Tibial artery (tissue), 4 donors: Measurements from ENCODE around the gene MAP1A.
A peak's percentile ranks its signal among the peaks of the same experiment; 100 is the strongest.

Source experiments
- DNase-seq, 2 donors: peaks; one replicate each; pipeline ENCODE4 v3.0.0-alpha.2; 2019
- H3K27ac ChIP-seq, 2 donors: fragments of 200-600 bp; sonication (generic) in 1 of 2; 1 replicate in 1 of 2; 2 replicates in 1 of 2; pipeline ENCODE4 v1.5.1; 2018 to 2019; ENCODE audit warnings: mild to moderate bottlenecking in 1 of 2
- H3K27me3 ChIP-seq, 2 donors: fragments of 200-600 bp; sonication (generic) in 1 of 2; one replicate each; pipeline versions ENCODE4 v1.5.1 to v1.6.0; 2016 to 2019
- H3K36me3 ChIP-seq, 3 donors: fragments of 200-600 bp; sonication (generic) in 2 of 3; one replicate each; pipeline ENCODE4 v1.5.1; 2016 to 2019; ENCODE audit warnings: mild to moderate bottlenecking in 2 of 3
- H3K4me1 ChIP-seq, 4 donors: fragments of 200-600 bp; sonication (generic) in 2 of 4; 1 replicate in 3 of 4; 2 replicates in 1 of 4; pipeline ENCODE4 v1.5.1; 2016 to 2019
- H3K4me3 ChIP-seq, 2 donors: fragments of 200-600 bp; sonication (generic) in 1 of 2; 1 replicate in 1 of 2; 2 replicates in 1 of 2; pipeline ENCODE4 v1.5.1; 2018 to 2019; ENCODE audit warnings: mild to moderate bottlenecking in 2 of 2
- H3K9me3 ChIP-seq, 3 donors: fragments of 200-600 bp; sonication (generic) in 1 of 3; one replicate each; pipeline ENCODE4 v1.5.1; 2016 to 2019
- CTCF ChIP-seq, 2 experiments: fragments of 200-600 bp in 1 of 2; fragments of 450-650 bp in 1 of 2; IDR thresholded peaks; one replicate each; pipeline ENCODE4 v1.5.1; 2017 to 2019; ENCODE audit warnings: antibody characterized with exemption in 2 of 2, mild to moderate bottlenecking in 1 of 2, moderate library complexity in 1 of 2
- intact Hi-C: fragments of 100-400 bp; cut with DNase I; formaldehyde crosslinking; loops from one replicate; pipeline ENCODE4 v1.15.0; 2023; ENCODE audit warnings: low total_unique reads

MAP1A gene

GRCh38 chr15:43518197-43518761 is 871 bp downstream of the MAP1A start:
- DNase-seq, result no peak
- Histone ChIP-seq H3K4me3 (peak overlapping the region; percentile 59 to 61), H3K27me3 (no peaks in the 10 kb centered on the region), H3K27ac (peak overlapping the region; percentile 76 to 80), H3K36me3 (peaks cover 27 to 35% (median 29%) of the 10 kb centered on the region in 3 donors), H3K4me1 (peaks cover 0 to 31% (median 23%) of the 10 kb centered on the region in 4 donors), H3K9me3 (no peaks in the 10 kb centered on the region)
- TF ChIP-seq CTCF (IDR thresholded peaks at IDR 0.05), result no peak
- intact Hi-C loops, result loop anchor here (10.0 kb wide), 1 partner anchor 257 kb away; the partner anchor contains the start of gene ELL3

GRCh38 chr15:43519196-43519595 is 1.8 kb downstream of the MAP1A start:
- Histone ChIP-seq H3K4me1 (peaks cover 0 to 31% (median 23%) of the 10 kb centered on the region in 4 donors), H3K4me3 (no peak overlapping the region), H3K36me3 (peaks cover 36 to 44% (median 38%) of the 10 kb centered on the region in 3 donors), H3K27ac (peak overlapping the region in 1 of 2 donors; percentile 80), H3K27me3 (no peaks in the 10 kb centered on the region), H3K9me3 (peaks cover 0 to 6% (median 0%) of the 10 kb centered on the region in 3 donors)
- intact Hi-C loops, result loop anchor here (10.0 kb wide), 1 partner anchor 256 kb away; the partner anchor contains the start of gene ELL3
- no peak for TF ChIP-seq CTCF (IDR thresholded peaks at IDR 0.05)
- DNase-seq, result no peak

GRCh38 chr15:43520138-43520537 is 2.7 kb downstream of the MAP1A start:
- no peak for DNase-seq
- Histone ChIP-seq H3K9me3 (peaks cover 0 to 10% (median 0%) of the 10 kb centered on the region in 3 donors), H3K27me3 (no peaks in the 10 kb centered on the region), H3K27ac (no peak overlapping the region), H3K36me3 (peaks cover 45 to 53% (median 48%) of the 10 kb centered on the region in 3 donors), H3K4me1 (peaks cover 0 to 31% (median 23%) of the 10 kb centered on the region in 4 donors), H3K4me3 (no peak overlapping the region)
- no peak for TF ChIP-seq CTCF (IDR thresholded peaks at IDR 0.05)
- intact Hi-C loops, result no loop called here

GRCh38 chr15:43521419-43521818 is 4.0 kb downstream of the MAP1A start:
- Histone ChIP-seq H3K27me3 (no peaks in the 10 kb centered on the region), H3K27ac (no peak overlapping the region), H3K9me3 (peaks cover 0 to 15% (median 0%) of the 10 kb centered on the region in 3 donors), H3K36me3 (peaks cover 45 to 59% (median 57%) of the 10 kb centered on the region in 3 donors), H3K4me3 (no peak overlapping the region), H3K4me1 (peaks cover 0 to 22% (median 14%) of the 10 kb centered on the region in 4 donors)
- DNase-seq, result no peak
- no peak for TF ChIP-seq CTCF (IDR thresholded peaks at IDR 0.05)
- intact Hi-C loops, result no loop called here

- H3K4me3 ChIP-seq, result no peak overlapping the region
- peaks cover 0 to 20% (median 0%) of the 10 kb centered on the region in 3 donors for H3K9me3 ChIP-seq
- TF ChIP-seq CTCF (IDR thresholded peaks at IDR 0.05), result no peak
- no peak overlapping the region for H3K27ac ChIP-seq
- peaks cover 45 to 67% (median 57%) of the 10 kb centered on the region in 3 donors for H3K36me3 ChIP-seq
- H3K27me3 ChIP-seq, result no peaks in the 10 kb centered on the region
- peaks cover 0 to 14% (median 6%) of the 10 kb centered on the region in 4 donors for H3K4me1 ChIP-seq
- intact Hi-C loops, result no loop called here
- DNase-seq, result no peak
Observed at GRCh38 chr15:43522247-43522646, 4.8 kb downstream of the MAP1A start.
